Pancreas (tissue), 10 donors: ENCODE results near the gene DPPA5. TPM values are rescaled to one million over a fixed set of nuclear protein-coding genes. Genes with fewer than 3 reads are reported as not detected.
"Not testable (repeated sequence)": the region's sequence is repeated elsewhere in the genome, so short reads cannot be mapped to it uniquely, and the experiment has no call there.

Experiments
- ATAC-seq, 4 donors: fragments of 200-7000 bp; cut with Tn5 transposase; one replicate each; pipeline versions ENCODE4 v1.8.0 to v1.9.1; 2020; ENCODE audit warnings: mild to moderate bottlenecking in 4 of 4, moderate library complexity in 4 of 4
- DNase-seq, 6 donors: peaks; one replicate each; pipeline ENCODE4 v3.0.0-alpha.2; 2020
- FAIRE-seq: peaks from 2 replicates; lab custom pipeline; 2012; peaks lifted over from hg19 to GRCh38; lab: Jason Lieb, UNC
- H3K27ac ChIP-seq, 4 donors: fragments of 200-600 bp; sonication (generic); 1 replicate in 3 of 4; 2 replicates in 1 of 4; pipeline versions ENCODE4 v1.5.0 to v1.8.0; 2020
- H3K27me3 ChIP-seq, 4 donors: fragments of 200-600 bp; one replicate each; pipeline ENCODE4 v1.8.0; 2021
- H3K36me3 ChIP-seq, 3 donors: fragments of 200-600 bp; sonication (generic) in 1 of 3; one replicate each; pipeline versions ENCODE4 v1.5.0 to v1.8.0; 2020 to 2021
- H3K4me1 ChIP-seq, 3 donors: fragments of 200-600 bp; one replicate each; pipeline ENCODE4 v1.8.0; 2021
- H3K4me3 ChIP-seq, 4 donors: fragments of 200-600 bp; sonication (generic) in 2 of 4; one replicate each; pipeline versions ENCODE4 v1.5.0 to v1.8.0; 2020 to 2021
- H3K9me3 ChIP-seq, 4 donors: fragments of 200-600 bp; one replicate each; pipeline ENCODE4 v1.8.0; 2021
- WGBS, 2 donors: extraction: QIAGEN DNeasy Blood & Tissue Kit; methylation state at CpG; one replicate each; pipeline ENCODE4 v1.1.7; 2013; 5-methylcytosine and 5-hydroxymethylcytosine counted together
- intact Hi-C, 3 donors: fragments of 100-400 bp; cut with DNase I; formaldehyde crosslinking; loops; one replicate each; pipeline versions ENCODE4 v1.11.1 to v1.14.2; 2022
- polyA plus RNA-seq, 2 donors: library from polyadenylated mRNA; stranded (reverse); fragments of 200-250 nt; gene quantifications; one replicate each; pipeline ENCODE4 v1.2.3, GENCODE V29; 2013
- total RNA-seq, 6 donors: library from RNA; stranded (reverse); fragmentation: NEBNext Ultra II Directional in 4 of 6; extraction: Animal tissue kit (Norgen Biotek cat#: 25700) in 4 of 6; gene quantifications; one replicate each; pipeline versions ENCODE4 v1.2.1 to v1.2.4, GENCODE V29; 2021 to 2023
- TF ChIP-seq, protein P1 (sequence below), 4 donors: fragments of 200-600 bp; sonication (generic) in 3 of 4; IDR thresholded peaks; one replicate each; pipeline versions ENCODE4 v1.5.0 to v1.8.0; 2021; ENCODE audit warnings: antibody characterized with exemption in 4 of 4
- donor health status: healthy with polysubstance abuse.
- donor health status: DM: no; HTN: no; CAD: no; lungs with moderate emphysema.
- donor health status: DM: no; HTN: no; CAD: no.
- donor health status: control.
- donor health status: control.
- donor health status: Bipolar disorder and iron deficiency.
- donor health status: DM: yes; HTN: yes; CAD: no.
- donor health status: DM: no; HTN: no; CAD: no.
- donor health status: DM: no; HTN: no; CAD: no.
- donor health status: DM: yes; HTN: yes; CAD: no.

Gene DPPA5
- total and polyA plus RNA-seq, 8 donors: not detected

DNA sequence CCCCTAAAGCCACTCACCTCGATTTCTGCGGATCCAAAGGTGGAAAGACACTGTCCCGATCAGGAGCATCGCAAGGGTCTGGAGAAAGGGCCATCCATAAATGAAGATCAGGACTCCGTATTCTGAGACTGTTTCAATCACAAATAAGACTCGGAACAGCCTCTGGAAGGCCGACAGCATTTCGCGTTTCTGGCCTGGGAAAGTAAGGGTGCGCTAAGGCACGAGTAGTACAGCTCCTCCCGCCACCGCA is 44.6 kb downstream of the DPPA5 start:
- ATAC-seq: peak in 3 of 4 donors; percentile 57 to 80 (median 75)
- 5 to 7% methylated on average over 13 of the region's 13 CpGs for WGBS, 2 donors
- intact Hi-C loops: no loop called here
- Histone ChIP-seq H3K4me1 (no peaks in the 10 kb centered on the region), H3K27ac (peak overlapping the region in 2 of 4 donors; percentile 30 to 63), H3K9me3 (no peaks in the 10 kb centered on the region), H3K36me3 (no peaks in the 10 kb centered on the region), H3K27me3 (peaks cover 0 to 2% (median 0%) of the 10 kb centered on the region in 4 donors), H3K4me3 (peak overlapping the region; percentile 53 to 56 (median 55))
- TF ChIP-seq, protein P1, sequence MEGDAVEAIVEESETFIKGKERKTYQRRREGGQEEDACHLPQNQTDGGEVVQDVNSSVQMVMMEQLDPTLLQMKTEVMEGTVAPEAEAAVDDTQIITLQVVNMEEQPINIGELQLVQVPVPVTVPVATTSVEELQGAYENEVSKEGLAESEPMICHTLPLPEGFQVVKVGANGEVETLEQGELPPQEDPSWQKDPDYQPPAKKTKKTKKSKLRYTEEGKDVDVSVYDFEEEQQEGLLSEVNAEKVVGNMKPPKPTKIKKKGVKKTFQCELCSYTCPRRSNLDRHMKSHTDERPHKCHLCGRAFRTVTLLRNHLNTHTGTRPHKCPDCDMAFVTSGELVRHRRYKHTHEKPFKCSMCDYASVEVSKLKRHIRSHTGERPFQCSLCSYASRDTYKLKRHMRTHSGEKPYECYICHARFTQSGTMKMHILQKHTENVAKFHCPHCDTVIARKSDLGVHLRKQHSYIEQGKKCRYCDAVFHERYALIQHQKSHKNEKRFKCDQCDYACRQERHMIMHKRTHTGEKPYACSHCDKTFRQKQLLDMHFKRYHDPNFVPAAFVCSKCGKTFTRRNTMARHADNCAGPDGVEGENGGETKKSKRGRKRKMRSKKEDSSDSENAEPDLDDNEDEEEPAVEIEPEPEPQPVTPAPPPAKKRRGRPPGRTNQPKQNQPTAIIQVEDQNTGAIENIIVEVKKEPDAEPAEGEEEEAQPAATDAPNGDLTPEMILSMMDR (IDR thresholded peaks at IDR 0.05): no peak
- no peak for FAIRE-seq
- DNase-seq: no peak

DNA sequence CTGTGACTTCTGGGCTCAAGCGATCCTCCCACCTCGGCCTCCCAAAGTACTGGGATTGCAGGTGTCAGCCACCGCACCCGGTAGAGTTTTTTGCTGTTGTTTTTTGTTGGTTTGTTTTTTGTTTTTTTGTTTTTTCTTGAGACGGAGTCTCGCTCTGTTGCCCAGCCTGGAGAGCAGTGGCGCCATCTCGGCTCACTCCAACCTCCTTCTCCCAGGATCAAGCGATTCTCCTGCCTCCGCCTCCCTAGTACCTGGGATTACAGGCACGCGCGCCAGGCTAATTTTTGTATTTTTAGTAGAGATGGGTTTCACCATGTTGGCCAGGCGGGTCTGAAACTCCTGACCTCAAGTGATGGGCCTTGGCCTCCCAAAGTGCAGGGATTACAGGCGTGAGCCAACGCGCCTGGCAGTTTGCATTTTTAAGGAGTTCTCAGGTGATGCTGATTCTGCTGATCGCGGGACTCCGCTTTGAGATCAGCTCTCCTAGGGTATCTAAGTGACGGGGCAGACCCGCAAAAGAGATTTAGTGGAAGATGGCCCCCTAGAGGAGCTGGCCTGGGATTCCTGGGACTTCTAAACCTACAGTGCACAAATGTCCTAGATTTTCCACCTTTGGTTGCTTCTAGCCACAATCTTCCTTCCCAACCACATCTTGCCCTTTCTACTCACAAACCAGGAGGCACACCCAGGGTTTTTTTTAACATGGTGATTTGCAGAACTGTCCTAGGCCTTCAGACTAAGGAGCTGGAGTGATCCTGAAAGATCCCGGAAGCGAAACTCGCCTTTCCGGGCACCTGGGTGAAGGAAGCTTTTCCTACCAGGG is 45.2 kb downstream of the DPPA5 start:
- intact Hi-C loops: no loop called here
- TF ChIP-seq, protein P1 (IDR thresholded peaks at IDR 0.05): no peak
- no peaks in the 10 kb centered on the region for H3K4me1 ChIP-seq
- WGBS, 2 donors: 84 to 86% methylated on average over 26 of the region's 26 CpGs
- H3K36me3 ChIP-seq: no peaks in the 10 kb centered on the region
- H3K9me3 ChIP-seq: no peaks in the 10 kb centered on the region
- DNase-seq (peak in 2 of 6 donors; percentile 13 to 18), ATAC-seq (peak; percentile 39 to 55 (median 46)), FAIRE-seq (no peak)
- H3K27ac ChIP-seq: peak overlapping the region in 2 of 4 donors; percentile 30 to 63
- peak overlapping the region; percentile 53 to 56 (median 55) for H3K4me3 ChIP-seq
- H3K27me3 ChIP-seq: no peaks in the 10 kb centered on the region

DNA sequence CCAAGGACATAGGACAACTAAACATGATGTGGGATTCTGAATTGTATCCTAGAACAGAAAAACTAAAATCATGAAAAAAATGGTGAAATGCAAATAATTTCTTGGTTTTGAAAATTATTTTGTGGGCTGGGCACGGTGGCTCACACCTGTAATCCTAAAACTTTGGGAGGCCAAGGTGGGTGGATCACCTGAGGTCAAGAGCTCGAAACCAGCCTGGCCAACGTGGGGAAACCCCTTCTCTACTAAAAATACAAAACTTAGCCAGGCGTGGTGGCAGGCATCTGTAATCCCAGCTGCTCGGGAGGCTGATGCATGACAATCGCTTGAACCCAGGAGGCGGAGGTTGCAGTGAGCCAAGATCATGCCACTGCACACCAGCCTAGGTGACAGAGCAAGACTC is 50.3 kb downstream of the DPPA5 start:
- H3K27me3 ChIP-seq, DNase-seq, intact Hi-C loops, H3K4me1 ChIP-seq, H3K36me3 ChIP-seq, H3K27ac ChIP-seq, H3K9me3 ChIP-seq, FAIRE-seq, ATAC-seq, H3K4me3 ChIP-seq: not testable (repeated sequence)
- 88 to 92% methylated on average over 7 of the region's 7 CpGs for WGBS, 2 donors

Other genes starting within 250 kb of the DPPA5 start
- gene KHDC1L, start 128.8 kb downstream of the DPPA5 start, total RNA-seq: not detected
- gene KHDC1L, start 128.8 kb downstream of the DPPA5 start, polyA plus RNA-seq: under 1 TPM; 0.28 to 0.38 TPM
- 1 to 10 TPM in 5 of 6 donors, under 1 TPM in 1; 0.98 to 1.8 (median 1.3) TPM for gene KHDC1, start 91.1 kb downstream of the DPPA5 start, total RNA-seq
- gene KHDC1, start 91.1 kb downstream of the DPPA5 start, polyA plus RNA-seq: 1 to 10 TPM; 1.9 to 2.9 TPM
- gene KHDC3L, start 8.4 kb upstream of the DPPA5 start, total RNA-seq: not detected
- not detected for gene KHDC3L, start 8.4 kb upstream of the DPPA5 start, polyA plus RNA-seq
- under 1 TPM in 3 of 6 donors, not detected in 3; 0.32 to 0.46 (median 0.43) TPM for gene OOEP, start 15.6 kb upstream of the DPPA5 start, total RNA-seq
- gene OOEP, start 15.6 kb upstream of the DPPA5 start, polyA plus RNA-seq: under 1 TPM in 1 of 2 donors, not detected in 1; 0.73 TPM
- under 1 TPM in 5 of 6 donors, not detected in 1; 0.28 to 0.55 (median 0.51) TPM for gene DDX43, start 40.6 kb upstream of the DPPA5 start, total RNA-seq
- 1 to 10 TPM in 1 of 2 donors, under 1 TPM in 1; 0.95 to 1.6 TPM for gene DDX43, start 40.6 kb upstream of the DPPA5 start, polyA plus RNA-seq
- gene CGAS, start 98.0 kb upstream of the DPPA5 start, total RNA-seq: 1 to 10 TPM in 5 of 6 donors, under 1 TPM in 1; 0.97 to 2.9 (median 1.4) TPM
- under 1 TPM; 0.70 to 0.84 TPM for gene CGAS, start 98.0 kb upstream of the DPPA5 start, polyA plus RNA-seq
- 10 to 100 TPM in 4 of 6 donors, 1 to 10 TPM in 2; 8.9 to 14.7 (median 10.6) TPM for gene MTO1, start 107.5 kb upstream of the DPPA5 start, total RNA-seq
- 10 to 100 TPM in 1 of 2 donors, 1 to 10 TPM in 1; 8.8 to 11.4 TPM for gene MTO1, start 107.5 kb upstream of the DPPA5 start, polyA plus RNA-seq
- gene EEF1A1, start 166.8 kb upstream of the DPPA5 start, total RNA-seq: over 10,000 TPM in 1 of 6 donors, 1,000 to 10,000 TPM in 5; 5,266 to 10,343 (median 8,842) TPM
- gene EEF1A1, start 166.8 kb upstream of the DPPA5 start, polyA plus RNA-seq: 1,000 to 10,000 TPM; 5,006 to 5,774 TPM